Stimulated activated CD4-positive, alpha-beta T cell treated with anti-CD3 and anti-CD28 coated beads, TNF-alpha, amount 100 ng/mL, for 1 hour (primary cell): ENCODE data around the gene AMOT.

ENCODE experiments used
- DNase-seq, 3 donors: peaks; one replicate each; pipeline ENCODE4 v3.0.0-alpha.2; 2020; ENCODE audit warnings: low read depth in 3 of 3, low spot score in 1 of 3

The AMOT gene

DNA sequence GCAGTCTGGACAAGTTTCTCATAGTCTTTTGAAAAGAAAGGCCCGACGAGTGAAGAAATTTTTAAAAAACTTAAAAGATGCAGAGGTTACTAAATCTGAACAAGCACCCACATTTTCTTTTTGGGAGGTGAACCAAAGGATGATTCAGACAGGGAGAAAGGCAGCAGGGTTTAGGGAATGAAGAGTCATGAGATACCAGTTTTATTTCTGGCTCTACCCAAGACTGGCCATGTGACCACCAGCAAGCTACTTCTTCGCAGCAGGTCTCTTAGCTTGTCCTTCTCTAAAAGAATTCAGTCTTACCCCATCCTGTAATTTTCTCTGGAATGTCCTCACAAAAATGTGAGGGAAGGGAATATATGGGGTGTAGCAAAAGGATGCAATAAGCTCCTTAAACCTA, 37.6 kb downstream of the AMOT start:
- DNase-seq = no peak

DNA sequence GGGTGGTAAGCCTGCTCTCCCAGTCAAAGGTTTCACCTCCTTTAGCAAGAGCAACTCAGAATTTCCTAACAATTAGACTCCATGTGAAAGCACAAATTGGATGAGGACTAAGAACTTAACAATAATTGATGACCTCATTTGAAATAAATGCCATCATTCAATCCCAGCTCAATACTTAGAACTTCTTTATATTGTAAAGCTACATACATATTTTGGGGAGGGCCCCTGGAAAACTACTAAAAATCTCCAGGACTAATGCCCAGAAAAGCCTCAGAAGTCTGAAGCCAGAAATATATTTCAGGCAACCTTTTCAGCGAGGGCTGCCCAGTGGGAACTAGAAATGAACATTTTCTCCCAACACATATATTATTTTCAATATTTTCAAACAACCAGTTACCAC, 38.1 kb downstream of the AMOT start:
- DNase-seq = no peak

GRCh38 chrX:112800971-112801775, 39.5 kb downstream of the AMOT start:
- no peak for DNase-seq

- no peak for DNase-seq
Measured at GRCh38 chrX:112799425-112799824, 41.2 kb downstream of the AMOT start.

GRCh38 chrX:112798736-112799135, 41.9 kb downstream of the AMOT start:
- no peak for DNase-seq

DNA sequence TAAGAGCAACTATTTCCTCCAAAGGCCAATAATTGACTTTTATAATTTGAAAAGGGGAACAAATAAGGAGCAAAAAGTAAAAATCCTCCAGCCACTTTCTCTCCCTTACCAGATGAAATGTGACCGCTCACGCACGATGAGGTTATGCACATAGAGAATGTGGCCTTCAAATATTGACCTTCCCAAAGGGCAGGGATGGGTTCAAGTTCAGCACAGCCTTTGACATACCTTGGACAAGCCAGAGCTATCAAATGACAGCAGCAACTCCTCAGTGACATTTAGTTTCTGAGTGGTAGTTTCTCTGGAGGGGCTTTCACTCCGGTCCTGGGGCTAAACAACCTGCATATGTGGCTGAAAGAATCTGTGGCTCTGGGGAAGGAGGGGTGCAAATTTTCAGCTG, 50.7 kb downstream of the AMOT start:
- no peak for DNase-seq

DNA sequence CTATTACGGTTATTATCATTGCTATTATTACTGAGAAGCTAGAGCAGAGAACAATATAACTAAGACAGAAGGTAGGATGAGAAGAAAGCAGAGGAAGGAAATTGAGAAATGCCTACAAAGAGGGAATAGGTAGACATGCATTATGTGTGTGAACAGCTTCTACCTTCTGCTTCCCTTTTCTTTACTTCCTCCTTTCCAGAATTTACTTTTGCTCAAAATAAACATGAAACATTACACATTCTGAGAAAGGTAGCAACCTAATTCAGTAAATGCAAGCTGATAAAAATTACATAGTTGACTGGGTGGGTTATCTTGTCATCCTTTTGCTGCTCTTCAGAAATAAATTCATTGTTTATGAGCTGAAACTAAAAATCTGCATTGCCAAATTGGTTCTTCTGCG, 54.6 kb downstream of the AMOT start:
- no peak for DNase-seq

DNA sequence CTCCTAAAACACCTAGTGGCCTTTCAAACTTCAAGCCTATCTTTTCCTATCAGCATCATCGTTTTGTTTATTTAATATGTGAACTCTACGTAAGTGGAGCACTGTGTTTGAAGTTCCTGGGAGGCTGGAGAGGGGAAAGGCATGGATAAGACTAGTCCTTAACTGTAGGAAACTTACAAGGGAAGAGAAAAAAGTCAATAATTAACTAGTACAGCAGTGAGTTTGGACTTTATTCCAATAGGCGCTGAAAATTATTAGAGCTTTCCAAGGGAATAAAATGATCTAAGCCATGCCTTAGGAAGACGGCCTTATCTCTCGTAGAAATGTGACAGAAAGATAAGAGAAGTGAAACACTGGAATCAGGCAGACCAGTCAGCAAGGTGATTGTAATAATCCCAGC, 55.3 kb downstream of the AMOT start:
- DNase-seq = no peak

DNA sequence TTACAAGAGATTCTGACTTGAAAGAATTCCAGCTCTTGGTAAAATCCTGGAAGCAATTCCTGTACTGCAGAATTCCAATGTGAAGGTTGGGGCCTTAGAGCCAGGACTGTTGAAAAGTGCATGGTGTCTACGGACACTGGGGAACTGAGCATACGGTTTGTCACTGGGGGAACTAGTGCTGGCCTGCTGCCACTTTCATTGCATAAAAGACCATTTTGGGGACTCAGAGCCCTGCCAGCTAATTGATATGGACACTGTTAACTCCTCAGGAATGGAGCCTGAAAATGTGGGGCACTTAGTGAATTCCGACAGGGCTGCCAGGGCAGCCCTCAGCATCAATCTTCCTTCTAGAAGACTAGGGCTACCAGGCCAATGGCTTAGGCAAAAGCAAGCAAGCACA, 55.9 kb downstream of the AMOT start:
- DNase-seq = no peak

DNA sequence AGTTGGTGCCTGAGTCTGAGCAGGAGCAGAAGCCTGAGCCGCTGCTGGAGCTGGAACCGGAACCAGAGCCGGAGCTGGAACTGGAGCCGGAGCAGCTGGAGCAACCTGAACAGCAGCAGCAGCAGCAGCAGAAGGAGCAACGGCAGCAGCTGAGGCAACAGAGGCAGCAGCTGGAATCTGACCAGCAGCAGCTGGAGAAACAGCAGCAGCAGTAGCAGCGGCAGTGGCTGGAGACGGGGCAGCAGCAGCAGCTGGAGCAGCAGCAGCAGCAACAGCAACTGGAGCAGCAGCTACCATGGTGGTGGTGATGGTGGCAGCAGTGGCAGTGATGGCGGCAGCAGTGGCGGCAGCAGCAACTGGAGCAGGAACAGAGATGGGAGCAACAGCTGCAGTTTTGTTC, 61.5 kb downstream of the AMOT start:
- DNase-seq = no peak

- no peak for DNase-seq
Measured at GRCh38 chrX:112774651-112775293, 65.9 kb downstream of the AMOT start.

DNA sequence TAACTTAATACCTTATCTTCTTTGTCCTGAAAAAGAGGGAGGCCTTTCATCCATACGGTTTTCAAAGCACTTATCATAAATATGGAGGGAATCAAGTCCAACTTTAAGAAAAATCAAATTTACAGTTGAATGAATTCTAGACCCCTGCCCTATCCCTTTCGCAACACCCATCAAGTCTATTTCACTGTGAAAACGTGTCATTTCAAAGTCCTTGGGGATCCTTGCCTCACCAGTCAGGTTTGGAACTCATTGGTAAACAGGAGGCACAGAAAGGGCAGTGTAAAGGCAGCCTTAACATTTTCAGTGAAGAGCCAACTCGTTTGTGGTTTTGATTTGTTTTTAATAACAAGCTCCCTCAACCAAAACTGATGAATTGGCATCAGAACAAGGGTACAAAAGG, 66.5 kb downstream of the AMOT start:
- no peak for DNase-seq

DNA sequence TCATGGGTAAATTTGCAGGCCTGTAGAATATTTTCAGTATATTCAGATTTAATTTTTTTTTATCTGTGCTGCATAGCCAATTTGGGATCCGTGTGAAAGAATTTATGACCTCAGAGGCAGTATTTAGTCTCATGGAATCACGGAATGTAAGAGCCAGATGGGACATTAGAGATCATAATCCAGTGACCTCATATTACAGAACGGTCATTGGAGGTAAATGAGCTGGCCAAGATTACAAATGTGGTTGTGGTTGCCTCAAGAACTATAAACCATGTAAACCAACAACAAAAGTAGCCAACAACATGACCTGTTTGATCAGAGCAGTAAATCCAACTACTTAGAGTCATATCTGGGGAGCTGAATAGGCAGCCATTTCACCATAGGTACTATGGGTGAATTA, 71.6 kb downstream of the AMOT start:
- no peak for DNase-seq

DNA sequence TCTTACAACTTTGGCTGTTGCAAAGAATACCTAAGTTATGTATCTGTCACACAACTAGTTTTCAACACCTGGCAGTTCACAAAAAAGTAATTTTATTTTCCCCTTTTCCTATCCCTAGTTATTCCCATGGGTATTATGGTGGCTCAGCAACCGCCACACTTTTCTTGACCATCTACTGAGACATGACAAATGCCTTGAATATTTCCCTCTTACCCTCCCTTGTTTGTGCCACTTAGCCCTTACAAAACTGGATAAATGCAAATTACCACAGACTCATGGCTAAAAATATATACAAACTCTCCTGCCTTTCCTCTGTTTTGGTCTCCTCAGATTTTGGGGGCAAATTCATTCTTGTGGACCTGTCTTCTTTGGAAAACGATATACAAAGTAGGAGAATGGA, 72.1 kb downstream of the AMOT start:
- no peak for DNase-seq

- DNase-seq = no peak
Measured at GRCh38 chrX:112766774-112767173, 73.9 kb downstream of the AMOT start.

DNA sequence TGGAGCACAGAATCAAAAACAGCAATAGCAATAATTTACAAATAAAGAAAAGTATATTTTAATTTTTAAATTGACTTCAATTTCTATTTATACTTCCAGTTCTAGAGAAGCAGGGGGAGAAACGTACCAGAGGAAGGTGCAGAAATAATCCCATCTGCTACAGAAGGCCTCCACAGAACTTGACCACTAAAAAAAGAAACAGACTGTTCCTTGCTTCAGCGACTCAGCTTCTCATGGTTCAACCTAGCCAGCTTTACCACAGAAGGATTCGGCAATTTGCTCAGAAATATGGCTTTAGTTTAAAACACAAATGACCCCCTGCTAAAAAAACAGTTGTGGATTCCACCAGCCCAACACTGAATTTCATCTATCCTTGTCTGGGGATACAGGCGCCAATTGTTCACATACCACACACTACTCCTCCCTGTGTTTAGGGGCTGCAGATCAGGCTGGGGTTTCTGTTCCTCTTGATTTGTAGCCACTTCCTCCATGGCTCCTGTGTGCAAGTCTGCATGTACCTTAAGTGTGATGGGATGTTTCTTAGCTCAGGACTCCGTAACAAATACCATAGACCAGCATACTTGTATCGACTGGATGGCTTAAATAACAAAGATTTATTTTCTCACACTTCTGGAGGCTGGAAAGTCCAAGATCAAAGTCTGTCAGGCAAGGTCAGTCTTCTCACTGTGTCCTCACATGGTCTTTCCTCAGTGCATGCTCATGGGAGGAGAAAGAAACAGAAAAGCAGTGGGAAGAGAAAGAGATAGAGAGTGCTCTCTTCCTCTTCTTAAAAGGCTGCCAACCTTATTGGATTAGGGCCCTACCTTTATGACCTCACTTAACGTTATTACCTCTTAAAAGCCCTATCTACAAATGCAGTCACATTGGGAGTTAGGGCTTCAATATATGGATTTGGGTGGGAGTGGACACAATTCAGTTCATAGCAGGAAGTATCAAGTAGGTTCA, 79.1 kb downstream of the AMOT start:
- DNase-seq = no peak

- DNase-seq = no peak
Measured at GRCh38 chrX:112760697-112761096, 79.9 kb downstream of the AMOT start.

DNA sequence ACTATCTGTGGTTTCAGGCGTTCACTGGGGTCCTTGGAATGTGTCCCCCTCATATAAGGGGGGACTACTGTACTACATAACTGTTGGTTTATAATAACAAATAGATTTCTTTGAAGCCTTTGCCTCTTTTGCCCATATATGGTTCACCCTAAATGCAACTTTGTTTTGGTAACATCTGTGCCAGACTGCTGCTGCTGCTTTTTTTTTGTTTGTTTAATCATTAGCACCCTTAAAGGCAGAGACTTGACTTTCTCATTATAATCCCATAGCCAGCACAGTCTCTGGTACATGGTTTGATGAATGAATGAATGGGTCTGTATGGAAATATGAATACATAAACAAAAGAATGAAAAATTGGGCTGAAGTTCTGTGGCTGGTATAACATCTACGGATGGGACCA, 80.7 kb downstream of the AMOT start:
- no peak for DNase-seq

DNA sequence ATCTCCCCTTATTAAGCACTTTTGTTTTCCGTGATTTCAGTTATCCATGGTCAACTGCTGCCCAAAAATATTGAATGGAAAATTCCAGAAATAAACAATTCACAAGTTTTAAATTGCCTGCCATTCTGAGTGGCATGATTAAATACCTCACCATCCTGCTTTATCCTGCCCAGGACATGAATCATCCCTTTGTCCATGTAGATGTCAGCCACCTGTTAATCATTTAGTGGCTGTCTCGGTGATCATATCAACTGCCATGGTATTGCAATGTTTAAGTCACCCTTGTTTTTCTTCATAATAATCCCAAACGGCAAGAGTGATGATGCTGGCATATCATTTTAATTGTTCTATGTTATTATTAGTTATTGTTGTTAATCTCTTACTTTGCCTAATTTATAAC, 81.1 kb downstream of the AMOT start:
- DNase-seq = no peak

DNA sequence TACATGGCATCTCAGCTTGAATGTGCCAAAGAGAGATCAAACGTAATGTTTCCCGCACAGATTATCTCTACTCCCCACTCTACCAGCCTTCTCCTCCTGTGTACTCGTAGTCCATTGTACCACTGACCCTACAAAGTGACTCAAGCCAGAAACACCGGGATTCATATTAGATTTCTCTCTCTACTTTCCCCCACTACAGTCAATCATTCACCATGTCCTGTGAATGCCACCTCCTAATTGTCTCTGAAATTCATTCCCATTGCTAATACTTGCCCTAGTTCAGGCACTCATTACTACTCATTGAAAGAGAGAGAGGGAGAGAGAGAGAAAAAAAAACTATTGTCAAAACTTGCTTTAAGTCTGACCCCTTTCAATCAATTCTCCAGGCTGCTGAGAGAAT, 82.7 kb downstream of the AMOT start:
- no peak for DNase-seq

- no peak for DNase-seq
Measured at GRCh38 chrX:112753116-112753515, 87.5 kb downstream of the AMOT start.

- no peak for DNase-seq
Measured at GRCh38 chrX:112751076-112751475, 89.6 kb downstream of the AMOT start.
